ENCODE measurements around the gene DTX2.
"Not testable (repeated sequence)": the region's sequence is repeated elsewhere in the genome, so short reads cannot be mapped to it uniquely, and the experiment has no call there.

- not testable (repeated sequence) for TF ChIP-seq POLR2A (IDR thresholded peaks at IDR 0.05; ENCODE audit: borderline replicate concordance, extremely low read depth, insufficient read depth, insufficient read length); ZNF274 (IDR thresholded peaks at IDR 0.05; ENCODE audit: low read depth, low read length); EZH2phosphoT487 (IDR thresholded peaks at IDR 0.05; ENCODE audit: borderline replicate concordance); SP1 (IDR thresholded peaks at IDR 0.05; ENCODE audit: low read depth); MAX (IDR thresholded peaks at IDR 0.05); ZBTB33 (IDR thresholded peaks at IDR 0.05; ENCODE audit: extremely low read depth, insufficient replicate concordance, low read length); POLR2AphosphoS5 (IDR thresholded peaks at IDR 0.05; ENCODE audit: low read depth, low read length); CTCF (IDR thresholded peaks at IDR 0.05 in 2 of 3, conservative IDR thresholded peaks at IDR 0.05 in 1 of 3; ENCODE audit: borderline replicate concordance in 1 of 3, insufficient read depth in 1 of 3, low read depth in 2 of 3, low read length in 2 of 3); FOSL1 (IDR thresholded peaks at IDR 0.05; ENCODE audit: low read depth); TCF7L2 (IDR thresholded peaks at IDR 0.05; ENCODE audit: borderline replicate concordance, extremely low read depth, insufficient read depth, insufficient read length); CBX3 (IDR thresholded peaks at IDR 0.05; ENCODE audit: low read depth); SIN3A (IDR thresholded peaks at IDR 0.05; ENCODE audit: low read depth); RAD21 (IDR thresholded peaks at IDR 0.05; ENCODE audit: low read depth); ATF3 (IDR thresholded peaks at IDR 0.05)
Observed at GRCh38 chr7:76549855-76550248, 88.3 kb downstream of the DTX2 start.

Measured in HCT116 (cell line).